GM21528 (cell line): Measurements from ENCODE around the gene ASPHD1.
"Not testable (repeated sequence)": the region's sequence is repeated elsewhere in the genome, so short reads cannot be mapped to it uniquely, and the experiment has no call there.

Experiments used
- ATAC-seq: cut with Tn5 transposase; IDR thresholded peaks from one replicate; pipeline ENCODE4 v1.9.1; 2021; ENCODE audit warnings: mild to moderate bottlenecking, moderate library complexity; ENCODE audit not compliant: unreplicated experiment, low FRiP score

Gene ASPHD1

DNA sequence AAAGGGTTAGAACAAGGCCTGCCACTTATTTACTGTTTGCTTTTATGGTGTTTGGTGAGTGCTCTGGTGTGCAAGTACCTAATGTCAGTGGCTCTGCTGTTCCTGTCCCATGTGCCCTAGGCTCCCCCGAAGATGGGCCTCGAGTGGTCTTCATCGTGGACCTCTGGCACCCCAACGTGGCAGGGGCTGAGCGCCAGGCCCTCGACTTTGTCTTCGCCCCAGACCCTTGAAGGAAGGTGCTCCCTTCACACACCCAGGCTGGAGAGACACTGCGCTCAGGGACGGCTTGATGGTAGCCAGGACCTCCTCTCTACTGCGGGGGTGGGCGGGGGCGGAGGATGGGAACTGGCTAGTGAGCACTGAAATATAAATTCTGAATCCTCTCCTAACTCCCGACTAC lies 5.4 kb downstream of the ASPHD1 start:
- ATAC-seq: no peak

DNA sequence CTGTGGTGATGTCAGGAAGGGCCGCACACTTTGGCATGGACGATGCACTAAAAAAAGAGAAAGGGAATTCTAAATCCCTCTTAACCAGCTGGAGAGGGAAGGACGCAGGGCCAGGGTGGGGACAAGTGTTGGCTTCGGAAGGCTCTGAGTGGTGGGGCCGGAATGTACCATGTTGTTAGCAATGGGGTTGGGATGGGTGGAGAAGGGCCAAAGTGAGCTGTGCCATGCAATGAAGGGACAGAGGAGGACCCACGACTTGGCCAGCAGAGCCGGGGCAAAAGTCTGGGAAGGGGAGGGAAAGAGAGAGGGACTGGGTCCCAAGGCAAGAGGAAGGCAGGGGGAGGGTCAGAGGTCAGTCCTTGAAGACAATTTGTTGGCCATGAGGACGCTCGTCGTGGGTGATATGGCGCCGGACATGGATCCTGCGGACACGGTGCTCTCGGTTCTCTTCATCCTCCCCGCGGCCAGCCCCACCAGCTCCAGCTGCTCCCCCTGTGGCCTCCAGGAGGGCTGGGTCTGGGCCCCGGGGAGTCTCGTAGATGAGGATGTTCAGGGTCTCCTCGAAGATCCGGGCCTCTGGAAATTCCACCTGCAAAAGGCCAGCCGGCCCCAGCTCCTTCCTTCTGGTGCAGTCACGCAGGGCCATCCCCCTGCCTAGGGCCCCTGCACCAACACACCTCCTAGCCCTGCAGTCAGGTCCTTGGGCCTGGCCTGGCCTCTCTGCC lies 6.4 kb downstream of the ASPHD1 start:
- no peak for ATAC-seq

DNA sequence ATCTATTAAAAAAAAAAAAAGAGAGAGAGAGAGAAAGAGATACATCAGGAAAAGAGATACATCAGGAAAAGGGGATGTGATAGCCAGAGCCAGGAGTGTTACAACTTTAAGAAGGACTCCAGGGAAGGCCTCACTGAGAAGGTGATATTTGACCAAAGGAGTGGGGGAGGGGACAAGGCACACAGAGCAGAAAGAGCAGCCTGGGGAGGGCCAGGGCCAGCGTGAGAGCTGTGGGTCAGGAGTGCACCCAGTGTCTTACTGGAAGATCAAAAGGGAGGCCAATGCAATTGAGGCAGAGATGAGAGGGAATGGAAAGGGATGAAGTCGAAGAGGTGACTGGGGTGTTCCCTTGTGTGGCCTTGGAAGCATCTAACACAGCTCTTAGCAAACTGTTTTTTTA lies 7.7 kb downstream of the ASPHD1 start:
- no peak for ATAC-seq

DNA sequence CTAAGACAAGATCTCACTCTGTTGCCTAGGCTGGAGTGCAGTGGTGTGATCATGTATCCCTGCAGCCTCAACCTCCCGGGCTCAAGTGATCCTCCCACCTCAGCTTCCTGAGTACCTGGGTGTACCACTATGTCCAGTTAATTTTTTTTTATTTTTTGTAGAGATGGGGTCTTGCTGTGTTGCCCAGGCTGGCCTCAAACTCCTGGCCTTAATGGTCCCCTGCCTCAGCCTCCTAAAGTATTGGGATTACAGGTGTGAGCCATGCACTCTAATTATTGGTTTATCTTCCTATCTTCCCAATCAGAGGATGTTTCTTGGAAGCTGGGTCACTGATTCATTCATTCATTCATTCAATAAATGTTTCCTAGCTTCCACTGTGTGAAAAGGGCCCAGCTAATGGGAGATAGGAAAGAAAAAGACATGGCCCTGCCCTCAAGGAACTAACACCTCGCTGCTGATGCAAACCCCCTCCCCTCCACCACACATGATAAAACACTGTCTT lies 8.5 kb downstream of the ASPHD1 start:
- ATAC-seq: no peak

DNA sequence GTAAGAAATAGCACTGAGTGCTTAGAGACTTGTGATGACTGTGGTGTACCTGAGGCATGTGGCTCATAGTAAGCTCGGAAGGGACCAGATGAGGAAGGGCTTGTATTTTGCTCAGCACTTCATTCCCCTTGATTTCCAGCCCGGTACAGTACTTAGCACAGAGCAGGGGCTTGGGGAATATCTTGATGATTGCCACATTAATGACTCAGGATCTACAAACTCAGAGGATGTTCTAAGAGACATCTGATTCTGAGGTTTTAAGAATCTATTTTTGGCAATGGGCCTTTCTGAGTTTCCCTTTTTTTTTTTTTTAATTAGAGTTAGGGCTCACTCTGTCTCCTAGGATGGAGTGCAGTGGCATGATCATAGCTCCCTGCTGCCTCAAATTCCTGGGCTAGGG lies 9.1 kb downstream of the ASPHD1 start:
- no peak for ATAC-seq

DNA sequence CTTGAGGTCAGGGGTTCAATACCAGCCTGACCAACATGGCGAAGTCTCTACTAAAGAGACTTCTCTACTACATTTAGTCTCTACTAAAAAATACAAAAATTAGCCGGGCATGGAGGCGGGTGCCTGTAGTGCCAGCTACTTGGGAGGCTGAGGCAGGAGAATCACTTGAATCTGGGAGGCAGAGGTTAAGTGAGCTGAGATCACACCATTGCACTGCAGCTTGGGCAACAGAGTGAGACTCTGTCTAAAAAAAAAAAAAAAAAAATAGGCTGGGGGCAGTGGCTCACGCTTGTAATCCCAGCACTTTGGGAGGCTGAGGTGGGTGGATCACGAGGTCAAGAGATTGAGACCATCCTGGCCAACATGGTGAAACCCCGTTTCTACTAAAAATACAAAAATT lies 9.6 kb downstream of the ASPHD1 start:
- ATAC-seq: not testable (repeated sequence)

DNA sequence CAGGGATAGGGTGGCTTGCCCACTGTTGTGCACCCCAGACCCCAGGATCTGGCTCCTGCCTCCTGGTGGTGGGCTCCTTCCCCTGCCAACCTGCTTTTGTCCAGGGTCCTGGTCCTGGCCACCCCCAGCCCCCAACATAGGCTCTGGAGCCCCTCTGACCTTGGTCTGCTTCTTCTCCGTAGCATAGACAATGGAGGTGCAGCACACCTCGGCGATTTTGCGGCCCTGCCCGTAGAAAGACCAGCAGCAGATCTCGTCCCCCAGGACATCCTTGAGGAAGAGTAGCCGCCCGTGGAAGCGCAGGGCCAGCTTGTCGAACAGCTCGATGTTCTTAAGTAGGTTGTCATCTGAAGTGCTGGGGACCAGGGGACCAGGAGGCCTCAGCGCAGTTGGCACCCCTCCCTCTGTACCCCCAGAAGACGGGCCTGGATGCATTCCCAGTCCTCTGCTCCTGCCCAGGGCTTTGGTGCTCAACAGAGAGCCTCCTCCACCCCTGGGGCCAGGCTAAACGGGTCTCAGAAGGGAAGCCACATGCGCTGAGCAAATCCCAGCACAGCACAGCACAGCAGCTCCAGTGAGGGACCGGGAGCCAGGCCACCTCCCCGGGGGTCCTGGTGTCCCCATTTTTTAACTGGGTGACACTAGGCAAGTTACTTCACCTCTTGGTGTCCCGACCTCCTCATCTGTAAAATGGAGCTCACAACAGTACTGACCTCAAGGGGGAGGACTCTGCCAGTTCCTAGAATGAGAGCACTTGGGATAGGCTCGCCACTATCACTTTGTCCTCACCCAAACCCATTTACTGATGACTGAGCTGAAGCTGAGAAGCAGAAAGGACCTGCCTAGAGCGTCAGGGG lies 10.8 kb downstream of the ASPHD1 start:
- ATAC-seq: no peak

DNA sequence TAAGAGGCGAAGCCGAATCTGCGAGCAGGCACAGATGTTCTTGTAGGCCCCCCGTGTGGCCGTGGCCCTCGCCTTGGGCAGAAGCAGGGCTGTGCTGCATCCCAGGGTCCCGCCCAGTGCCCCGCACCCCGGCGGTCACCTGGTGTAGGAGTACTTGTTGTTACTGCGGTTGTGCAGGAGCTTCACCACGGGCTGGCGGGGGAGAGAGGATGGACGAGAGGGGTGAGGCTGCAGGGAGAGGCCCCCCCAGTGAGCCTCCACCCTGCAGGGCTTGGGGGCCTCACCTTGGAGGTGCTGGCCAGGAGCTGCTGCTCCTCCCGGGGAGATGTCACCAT lies 11.4 kb downstream of the ASPHD1 start:
- no peak for ATAC-seq

DNA sequence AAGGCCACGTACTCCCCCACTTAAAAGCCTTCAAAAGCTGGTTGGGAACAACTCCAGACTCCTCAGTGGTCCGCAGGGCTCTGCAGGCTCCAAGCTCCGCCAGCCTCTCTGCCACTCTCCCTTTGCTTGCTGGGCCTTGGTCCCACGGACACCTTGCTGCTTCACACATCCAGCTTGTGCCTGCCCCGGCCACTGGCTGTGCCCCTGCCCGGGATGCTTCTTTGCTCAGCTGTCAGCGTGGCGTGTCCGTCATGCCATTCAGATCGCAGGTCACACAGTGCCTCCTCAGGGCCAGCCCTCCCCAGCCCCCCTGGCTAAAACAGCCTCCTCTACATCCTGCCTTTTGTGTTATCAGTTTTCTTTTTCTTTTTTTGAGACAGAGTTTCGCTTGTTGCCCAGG lies 11.8 kb downstream of the ASPHD1 start:
- no peak for ATAC-seq

DNA sequence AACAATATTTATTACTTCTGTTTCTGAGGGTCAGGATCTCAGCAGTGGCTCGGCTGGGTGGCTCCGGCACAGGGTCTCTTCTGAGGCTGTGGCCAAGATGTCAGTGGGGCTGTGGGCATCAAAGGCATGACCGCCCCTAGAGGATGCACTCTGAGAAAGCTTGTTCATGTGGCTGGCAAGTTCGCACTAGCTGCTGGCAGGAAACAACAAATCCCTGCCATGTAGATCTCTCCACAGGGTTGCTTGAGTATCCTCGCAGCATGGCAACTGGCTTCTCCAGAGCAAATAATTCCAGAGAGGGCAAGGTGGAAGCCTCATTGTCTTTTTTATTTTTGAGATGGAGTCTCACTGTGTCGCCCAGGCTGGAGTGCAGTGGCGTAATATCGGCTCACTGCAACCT lies 13.2 kb downstream of the ASPHD1 start:
- ATAC-seq: no peak

DNA sequence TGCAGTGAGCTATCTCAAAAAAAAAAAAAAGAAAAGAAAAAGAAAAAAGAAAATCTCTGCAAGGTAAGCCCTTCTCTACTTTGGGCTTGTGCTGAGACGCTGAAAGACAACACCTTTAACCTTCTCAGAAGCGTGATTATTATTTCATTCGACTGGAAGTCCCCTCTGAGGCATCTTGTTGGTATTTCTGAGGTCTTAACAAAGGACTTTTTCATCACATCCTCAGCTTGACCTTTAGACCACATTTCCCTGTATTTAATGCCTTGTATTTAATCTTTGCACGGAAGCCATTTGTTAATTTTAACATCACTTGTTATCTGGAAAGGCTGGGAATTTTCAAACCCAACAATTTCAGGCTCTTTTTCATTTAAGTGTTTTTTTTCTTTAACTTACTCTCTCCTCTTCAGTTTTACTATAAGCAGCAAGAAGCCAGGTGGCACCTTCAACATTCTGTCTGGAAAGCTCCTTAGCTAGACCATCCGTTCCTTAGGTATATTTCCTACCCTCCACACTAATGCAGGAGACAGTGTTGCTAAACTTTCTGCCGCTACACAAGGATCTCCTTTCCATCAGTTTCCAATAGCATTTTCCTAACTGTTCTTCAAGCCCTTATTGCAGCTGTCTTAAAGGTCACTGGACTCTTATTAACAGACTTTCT lies 15.4 kb downstream of the ASPHD1 start:
- ATAC-seq: no peak

DNA sequence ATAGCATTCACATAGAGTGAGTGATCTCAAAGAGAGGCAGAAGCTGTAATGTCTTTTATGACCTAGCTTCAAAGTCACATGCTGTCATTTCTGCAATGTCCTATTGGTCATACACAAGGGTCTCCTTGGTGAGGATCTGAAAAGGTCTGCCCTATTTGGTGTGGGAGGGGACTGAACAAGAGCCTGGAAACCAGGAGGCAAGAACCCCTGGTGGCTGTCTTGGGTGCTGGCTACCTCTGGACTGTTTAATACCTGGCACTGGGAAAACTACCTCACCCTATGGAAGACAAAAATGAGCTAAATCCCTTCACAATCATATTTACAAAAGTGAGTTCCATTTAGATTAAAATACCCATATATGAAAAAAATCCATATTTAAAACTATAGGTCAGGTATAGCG lies 16.7 kb downstream of the ASPHD1 start:
- no peak for ATAC-seq

DNA sequence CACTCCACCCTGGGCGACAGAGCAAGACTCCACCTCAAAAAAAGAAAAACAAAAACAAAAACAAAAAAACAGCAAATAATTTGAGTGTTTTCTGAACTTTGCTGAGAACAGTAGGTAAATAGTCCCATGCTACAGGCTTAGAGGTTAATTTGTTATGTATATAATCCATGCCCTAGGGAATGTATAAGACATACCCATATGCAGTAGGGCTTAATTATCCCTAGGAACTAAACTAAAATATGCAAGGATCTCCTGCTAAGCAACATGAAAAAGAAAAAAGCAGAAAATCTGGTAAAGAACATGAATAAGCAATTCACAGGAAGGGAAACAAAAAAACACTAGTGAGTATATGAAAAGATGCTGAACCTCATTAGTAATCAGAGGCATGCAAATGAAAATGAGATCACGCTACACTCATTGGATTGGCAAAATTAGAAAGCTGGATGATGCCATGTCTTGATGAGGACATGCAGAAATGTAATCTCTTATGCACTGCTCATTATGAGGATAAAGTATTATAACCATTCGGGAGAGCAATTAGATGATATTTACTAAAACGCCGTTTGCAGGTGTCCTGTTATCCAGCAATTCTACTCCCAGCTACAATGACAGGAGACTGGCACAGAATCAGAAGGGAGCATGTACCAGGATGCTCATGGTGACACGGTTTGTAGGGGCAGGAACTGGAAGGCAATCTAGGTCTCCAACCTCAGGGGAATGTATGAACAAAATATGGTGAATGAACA lies 20.2 kb downstream of the ASPHD1 start:
- no peak for ATAC-seq

DNA sequence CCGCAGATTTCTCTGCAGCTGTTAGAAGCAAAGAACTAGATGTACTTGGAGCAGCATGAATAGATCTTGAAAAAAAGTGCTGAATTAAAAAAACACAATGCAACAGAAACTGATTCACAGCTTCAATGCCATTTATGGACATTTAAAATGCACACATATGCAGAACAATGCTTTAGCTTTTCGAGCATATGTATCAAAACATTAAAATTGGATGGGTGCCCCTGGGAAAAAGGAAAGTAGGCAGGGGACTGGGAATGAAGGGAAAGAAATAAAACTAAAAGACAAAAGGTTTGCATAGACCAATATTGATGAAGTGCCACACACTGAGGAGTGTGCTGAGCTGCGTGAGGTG lies 20.7 kb downstream of the ASPHD1 start:
- no peak for ATAC-seq

DNA sequence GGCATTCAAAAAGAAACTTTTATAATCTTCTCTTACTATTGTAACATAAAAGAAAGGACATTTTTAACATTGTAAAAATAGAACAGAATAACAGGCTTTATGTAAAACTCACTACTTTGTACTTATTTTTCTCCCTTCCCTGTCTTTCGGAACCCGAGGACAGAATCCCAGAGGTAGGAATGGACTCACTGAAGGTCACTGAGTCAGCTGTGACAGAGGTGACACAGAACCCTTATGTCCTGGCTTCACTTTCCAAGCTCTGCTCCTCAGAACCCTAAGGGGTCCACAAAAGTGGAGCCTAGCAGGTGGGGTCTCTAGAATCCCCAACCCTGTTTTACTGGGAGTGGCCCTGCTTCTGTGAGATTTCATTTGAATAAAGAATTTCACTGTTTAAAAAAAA lies 22.0 kb downstream of the ASPHD1 start:
- no peak for ATAC-seq

DNA sequence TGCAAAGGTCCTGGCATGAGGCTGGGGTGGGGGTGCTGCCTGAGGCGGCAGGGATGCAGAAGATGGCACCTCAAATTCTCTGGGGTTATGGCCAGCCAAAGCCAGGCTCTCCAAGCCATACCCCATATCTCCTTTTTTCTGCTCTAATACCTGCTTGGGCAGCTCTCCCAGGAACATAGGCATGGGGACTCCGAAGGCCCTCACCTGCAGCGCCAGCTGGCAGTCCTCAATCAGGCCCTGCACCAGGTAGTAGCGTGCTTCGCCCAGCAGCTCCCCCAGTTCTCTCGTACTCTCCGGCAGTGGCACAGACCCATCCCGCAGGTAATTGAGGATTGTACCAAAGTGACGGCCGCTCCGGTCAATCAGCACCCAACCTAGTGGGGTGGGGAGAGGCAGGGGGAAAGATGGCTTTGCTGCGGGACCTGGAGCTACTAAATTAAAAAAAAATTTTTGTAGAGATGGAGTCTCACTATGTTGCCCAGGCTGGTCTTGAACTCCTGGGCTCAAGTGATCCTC lies 22.8 kb downstream of the ASPHD1 start:
- ATAC-seq: no peak

DNA sequence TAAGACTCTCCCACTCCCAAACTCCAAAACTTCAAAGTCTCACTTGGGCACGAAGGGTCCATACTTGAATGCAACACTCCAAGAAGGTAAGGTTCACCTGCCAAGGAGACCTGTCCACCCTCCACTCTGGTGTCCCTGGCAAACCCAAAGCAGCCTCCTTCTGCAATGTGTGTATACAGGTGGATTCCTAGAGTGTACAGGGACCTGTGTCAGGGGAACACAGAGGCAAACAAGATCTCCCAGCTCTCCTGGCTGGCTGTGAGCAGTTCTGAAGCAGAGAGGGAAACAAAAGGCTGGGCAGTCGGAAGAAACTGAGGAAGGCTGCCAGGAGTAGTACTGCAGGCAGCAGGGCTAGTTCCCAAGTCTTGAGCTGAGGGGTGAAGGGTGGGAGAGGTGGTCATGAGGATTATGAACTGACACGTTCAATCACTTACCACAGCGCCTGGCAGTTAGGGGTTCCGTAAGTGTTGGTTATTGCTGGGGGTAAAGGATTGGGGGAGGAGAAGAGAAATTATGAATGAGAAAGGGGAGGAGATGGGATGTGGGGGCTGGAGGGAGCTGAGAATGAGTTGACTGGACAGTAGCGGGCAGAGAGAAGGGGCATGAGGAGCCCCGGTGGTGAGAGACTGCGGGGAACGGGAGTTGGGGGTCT lies 24.9 kb downstream of the ASPHD1 start:
- ATAC-seq: no peak

DNA sequence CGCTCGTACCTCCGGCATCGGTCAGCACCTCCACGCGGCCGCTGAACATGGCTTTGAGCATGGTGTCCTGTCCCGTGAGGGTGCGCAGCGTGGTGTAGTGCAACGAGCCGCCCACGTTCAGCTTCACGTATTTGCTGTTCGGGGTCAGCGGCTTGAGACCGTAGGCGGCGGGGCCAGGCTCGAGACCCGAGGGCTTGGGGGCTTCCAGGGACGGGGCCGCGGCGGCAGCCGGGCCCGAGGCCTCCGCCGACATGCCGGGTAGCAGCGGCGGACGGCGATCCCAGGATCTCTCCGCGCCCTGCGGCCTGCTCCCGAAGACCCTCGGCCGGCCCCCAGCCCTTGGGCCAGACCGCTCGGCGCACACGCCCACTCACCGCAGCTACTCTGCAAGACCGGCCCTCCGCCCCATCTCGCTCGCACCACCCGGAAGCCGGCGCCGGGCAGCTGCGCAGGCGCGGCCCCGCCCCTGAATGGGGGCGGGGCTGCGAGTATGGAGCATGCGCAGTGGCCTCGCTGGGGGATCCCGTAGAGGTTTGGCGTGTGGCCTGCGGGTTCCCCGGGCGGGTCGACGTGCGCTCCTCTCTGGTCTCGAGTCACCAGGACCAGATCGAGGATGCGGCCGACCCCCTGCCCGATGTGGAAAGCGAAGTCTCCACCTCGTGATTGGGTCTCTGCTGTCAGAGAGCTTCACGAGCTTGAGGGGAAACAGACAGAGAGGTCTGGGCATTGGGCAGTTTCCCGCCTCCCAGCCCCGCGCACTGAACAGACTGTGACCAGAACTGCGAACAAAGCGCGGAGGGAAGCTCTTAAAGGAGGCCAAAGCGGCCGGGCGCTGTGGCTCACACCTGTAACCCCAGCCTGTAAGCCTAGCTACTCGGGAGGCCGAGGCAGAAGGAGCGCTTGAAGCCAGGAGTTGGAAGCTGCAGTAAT lies 25.8 kb downstream of the ASPHD1 start, which contains the start of gene KCTD13:
TSS of gene KCTD13 (minus strand) at position 446 of the 930 bp plus-strand sequence. CDS start at position 253, 193 bp downstream.
- ATAC-seq: peak; percentile 77

DNA sequence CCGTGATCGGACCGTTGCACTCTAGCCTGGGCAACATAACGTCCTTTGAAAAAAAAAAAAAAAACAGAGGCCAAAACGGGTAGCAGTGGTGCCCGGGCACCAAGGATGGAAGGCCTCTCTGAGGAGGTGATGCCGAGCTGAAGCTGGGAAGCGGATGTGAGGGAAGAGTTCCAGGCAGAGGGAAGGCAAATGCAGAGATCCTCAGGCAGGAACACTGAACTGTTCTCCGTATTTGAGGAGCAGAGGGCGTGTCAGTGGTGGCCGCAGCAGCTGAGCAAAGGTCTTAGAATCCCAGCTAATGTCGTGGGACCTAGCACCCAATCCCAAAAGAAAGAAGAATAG lies 26.4 kb downstream of the ASPHD1 start:
- ATAC-seq: no peak
